Embryonic facial prominence (tissue), 1 donor: ENCODE measurements around the gene H1-8.
"Not testable (repeated sequence)": the region's sequence is repeated elsewhere in the genome, so short reads cannot be mapped to it uniquely, and the experiment has no call there.

ENCODE experiments used
- DNase-seq: peaks from one replicate; pipeline ENCODE4 v3.0.0-alpha.2; 2016; ENCODE audit errors: extremely low spot score

H1-8 gene

GRCh38 chr3:129533406-129533805, 9.6 kb upstream of the H1-8 start:
- DNase-seq: no peak

DNA sequence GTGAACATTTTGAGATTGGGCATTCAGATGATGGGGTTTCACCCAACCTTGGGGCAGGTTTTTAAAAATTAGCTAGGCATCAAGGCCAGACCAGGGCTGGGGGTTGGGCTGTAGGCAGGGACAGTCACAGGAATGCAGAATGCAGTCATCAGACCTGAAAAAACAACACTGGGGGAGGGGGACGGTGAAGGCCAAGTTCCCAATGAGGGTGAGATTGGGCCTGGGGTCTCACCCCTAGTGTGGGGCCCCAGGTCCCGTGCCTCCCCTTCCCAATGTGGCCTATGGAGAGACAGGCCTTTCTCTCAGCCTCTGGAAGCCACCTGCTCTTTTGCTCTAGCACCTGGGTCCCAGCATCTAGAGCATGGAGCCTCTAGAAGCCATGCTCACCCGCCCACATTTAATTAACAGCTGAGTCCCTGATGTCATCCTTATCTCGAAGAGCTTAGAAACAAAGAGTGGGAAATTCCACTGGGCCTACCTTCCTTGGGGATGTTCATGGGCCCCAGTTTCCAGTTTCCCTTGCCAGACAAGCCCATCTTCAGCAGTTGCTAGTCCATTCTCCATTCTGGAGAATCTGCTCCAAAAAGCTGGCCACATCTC, 8.4 kb upstream of the H1-8 start:
- no peak for DNase-seq

DNA sequence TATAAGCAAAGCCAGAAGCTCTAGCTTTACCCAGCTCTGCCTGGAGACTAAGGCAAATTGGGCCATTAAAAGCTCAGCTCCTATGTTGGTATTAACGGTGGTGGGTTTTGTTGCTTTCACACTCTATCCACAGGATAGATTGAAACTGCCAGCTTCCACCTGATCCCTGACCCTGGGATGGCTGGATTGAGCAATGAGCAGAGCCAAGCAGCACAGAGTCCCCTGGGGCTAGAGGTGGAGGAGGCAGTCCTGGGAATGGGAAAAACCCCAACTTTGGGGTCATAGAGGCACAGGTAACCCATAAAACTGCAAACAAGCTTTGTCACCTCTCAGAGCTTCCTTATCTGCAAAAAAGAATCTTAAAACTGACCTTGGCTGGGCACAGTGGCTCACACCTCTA, 7.9 kb upstream of the H1-8 start:
- no peak for DNase-seq

GRCh38 chr3:129536374-129536667, 6.7 kb upstream of the H1-8 start:
- no peak for DNase-seq

DNA sequence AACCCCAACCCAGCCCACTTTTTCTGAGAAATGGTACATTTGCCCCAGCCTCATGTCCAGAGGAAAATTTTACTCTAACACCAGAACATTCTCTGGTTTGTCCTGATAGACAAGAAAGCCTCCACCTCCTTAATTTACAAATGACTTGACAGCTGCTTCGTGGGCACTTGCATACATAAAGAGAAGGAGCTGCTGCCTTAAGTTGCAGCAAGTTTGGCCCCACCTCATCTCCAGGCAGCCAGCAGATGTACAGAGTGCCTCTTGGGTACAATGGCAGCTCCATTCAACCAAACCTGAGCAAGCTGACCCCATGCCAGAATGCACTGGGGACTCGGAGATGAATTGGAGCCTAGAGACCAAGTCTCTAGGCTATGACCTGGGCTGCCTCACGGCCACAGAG, 6.2 kb upstream of the H1-8 start:
- no peak for DNase-seq

DNA sequence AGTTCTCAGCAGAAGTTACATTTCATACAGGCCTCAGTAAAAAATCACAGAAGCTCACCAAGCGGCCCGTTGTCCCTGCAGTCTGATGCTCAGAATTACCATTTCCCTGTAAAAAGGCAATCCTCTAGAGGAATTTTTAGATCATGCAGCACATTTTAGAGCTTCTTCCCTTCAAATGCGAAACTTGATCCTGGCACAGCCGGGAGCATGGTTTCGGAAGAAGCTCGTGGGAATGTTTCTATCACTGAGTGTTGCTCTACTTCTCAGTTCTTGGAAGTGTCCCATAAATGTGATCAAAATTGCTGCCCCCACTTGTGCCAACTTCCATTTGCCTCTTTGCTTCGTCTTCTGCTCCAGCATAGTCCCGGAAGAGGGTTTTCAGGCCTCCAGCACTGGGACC, 3.8 kb upstream of the H1-8 start:
- DNase-seq: no peak

DNA sequence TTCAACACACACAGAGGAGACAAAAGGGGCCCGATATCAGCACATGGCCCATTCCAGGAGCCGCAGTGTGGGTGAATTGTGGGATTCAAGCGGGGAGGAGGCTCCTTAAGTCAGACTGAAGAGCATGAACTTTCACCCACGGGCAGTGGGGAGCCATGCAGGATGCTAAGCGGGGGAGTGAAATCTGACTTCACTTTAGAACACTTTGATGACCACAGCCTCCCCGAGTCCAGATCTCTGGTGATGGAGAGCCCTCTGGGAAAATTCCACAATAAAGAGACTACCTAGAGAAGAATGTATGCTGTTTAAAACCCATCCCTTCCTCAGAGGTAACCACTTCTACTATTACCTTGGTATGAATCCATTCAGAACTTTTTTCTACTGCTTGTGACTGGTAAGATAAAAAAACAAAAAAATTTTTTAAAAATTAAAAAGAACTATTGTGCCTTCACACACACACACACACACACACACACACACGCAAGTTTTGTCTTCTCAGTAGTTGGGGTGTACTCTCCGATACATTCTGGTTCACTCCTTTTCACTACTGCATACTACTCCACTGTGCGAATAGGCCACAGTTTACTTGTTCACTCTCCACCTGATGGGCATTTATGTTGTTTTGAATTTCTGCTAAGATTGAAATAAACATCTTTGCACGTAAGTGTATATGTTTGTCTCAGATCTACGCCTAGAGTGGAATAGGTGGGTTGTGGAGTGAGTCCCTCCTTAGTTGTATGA, 2.0 kb upstream of the H1-8 start:
- no peak for DNase-seq

DNA sequence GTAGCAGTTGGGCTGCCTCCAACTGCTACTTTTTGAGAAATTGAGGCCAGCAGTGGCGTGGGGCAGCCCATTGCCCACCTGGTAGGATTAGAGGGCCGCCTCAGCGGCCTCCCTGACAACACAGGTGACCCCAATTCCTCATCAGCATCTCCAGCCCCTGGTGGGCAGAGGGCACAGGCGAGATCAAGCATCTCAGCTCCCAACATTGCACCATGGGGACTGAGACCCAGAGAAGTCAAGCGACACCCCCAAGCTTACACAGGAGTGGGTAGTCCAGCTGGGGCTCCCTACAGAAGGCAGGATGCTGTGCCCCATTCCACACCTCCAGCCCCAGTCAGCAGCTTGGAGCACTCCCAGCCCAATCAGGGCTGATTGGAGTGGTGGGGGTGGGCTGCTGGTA, 228 bp upstream of the H1-8 start:
- no peak for DNase-seq

DNA sequence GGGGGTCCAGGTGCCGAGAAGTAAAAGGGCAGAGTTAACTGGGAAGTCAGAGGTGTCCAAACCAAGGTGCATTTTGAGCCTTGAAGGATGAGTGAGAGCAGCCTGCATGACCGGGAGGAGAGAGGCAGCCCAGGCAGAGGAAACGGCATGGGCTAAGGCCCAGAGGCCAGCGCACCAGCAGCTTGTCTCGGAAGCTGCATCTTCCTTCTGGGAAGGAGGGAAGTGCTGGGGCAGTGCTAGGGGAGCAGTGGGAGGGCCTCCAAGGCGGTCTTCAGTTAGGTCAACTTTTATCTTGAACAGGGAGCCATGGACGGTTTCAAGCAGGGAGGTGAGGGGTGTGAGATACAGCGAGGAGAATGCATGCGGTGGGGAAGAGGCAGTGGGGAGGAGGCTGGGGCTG, 1.0 kb downstream of the H1-8 start:
- DNase-seq: no peak

- not testable (repeated sequence) for DNase-seq
Measured at GRCh38 chr3:129545951-129546350, 3.0 kb downstream of the H1-8 start.

DNA sequence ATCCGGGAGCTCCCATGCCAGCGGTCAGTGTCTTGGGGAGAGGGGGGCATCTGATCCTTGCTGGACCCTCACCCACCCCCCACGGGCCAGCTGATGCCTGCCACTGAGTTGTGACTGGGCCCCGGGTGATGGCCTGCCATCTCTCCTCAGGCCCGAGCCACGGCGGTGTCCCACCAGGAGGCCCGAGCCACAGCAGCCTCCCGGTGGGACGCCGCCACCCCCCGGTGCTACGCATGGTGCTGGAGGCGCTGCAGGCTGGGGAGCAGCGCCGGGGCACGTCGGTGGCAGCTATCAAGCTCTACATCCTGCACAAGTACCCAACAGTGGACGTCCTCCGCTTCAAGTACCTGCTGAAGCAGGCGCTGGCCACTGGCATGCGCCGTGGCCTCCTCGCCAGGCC, 4.3 kb downstream of the H1-8 start:
- no peak for DNase-seq

DNA sequence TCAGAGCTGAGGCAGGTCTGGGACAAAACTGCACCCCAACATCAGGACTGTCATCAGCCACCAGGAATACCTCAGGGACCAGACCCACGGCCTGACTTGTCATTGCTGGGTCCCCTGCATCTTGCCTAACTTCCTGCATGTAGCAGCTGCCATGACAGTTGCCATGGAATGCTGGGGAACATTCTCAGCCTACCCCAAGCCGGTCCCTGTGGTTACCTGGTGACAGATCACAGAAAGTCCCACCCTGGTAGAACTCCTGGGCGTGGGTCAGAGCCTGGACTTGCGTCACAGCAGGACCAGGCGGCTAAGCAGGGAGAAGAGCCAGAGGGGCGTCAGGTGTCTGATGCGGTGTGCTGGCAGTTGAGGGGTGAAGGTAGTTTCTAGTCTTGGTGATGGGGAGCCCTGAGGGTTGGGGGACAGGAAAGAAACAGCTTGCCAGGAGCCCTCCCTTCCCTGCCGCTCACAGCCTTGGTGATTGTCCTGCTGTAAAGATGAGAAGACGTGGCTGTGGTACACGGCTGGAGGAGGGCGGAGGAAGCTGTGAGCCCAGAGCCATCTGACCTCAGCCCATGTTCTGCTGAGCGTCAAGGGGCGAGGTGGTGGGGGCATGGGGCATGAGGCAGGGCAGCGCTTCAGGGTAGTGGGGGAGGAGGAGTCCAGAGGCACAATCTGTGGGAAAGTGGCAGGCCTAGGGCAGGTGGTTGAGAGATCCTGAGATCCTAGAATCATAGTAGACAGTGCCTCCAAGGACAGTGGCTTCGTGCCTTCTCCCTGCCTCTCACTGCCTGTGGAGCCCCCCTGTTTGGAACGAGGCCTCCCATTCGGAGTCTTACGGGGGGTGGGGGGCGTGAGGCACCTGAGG, 5.4 kb downstream of the H1-8 start:
- no peak for DNase-seq

DNA sequence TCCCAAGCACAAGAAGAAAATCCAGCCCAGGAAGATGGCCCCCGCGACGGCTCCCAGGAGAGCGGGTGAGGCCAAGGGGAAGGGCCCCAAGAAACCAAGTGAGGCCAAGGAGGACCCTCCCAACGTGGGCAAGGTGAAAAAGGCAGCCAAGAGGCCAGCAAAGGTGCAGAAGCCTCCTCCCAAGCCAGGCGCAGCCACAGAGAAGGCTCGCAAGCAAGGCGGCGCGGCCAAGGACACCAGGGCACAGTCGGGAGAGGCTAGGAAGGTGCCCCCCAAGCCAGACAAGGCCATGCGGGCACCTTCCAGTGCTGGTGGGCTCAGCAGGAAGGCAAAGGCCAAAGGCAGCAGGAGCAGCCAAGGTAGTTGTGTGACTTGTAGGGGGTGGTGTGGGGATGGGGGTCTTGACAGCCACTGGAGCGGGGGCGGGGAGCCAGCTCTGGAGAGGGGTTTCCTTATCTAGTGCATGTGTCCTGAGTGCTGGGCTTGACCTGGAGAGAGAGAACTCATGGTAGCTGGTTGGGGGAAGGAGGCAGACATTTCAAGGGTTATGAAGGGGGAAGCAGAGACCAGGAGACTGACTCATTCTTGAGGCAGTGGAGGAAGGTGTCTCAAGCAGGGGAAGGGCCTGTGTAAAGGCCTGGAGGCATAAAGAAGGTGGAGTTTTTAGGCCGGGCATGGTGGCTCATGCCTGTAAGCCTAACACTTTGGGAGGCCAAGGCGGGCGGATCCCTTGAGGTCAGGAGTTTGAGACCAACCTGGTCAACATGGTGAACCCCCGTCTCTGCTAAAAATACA, 6.2 kb downstream of the H1-8 start:
- no peak for DNase-seq

DNA sequence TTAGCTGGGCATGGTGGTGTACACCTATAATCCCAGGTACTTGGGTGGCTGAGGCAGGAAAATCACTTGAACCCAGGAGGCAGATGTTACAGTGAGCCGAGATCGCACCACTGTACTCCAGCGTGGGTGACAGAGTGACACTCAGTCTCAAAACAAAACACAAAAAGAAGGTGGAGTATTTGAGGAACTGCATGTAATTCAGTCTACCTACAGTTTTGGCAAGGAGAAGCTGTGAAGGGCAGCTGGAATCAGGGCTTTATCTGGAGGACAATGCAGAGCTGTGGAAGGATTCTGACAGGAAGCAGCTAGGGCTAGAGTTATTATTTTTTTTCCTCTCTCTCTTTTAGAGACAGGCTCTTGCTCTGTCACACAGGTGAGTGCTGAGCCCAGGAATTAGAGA, 6.8 kb downstream of the H1-8 start:
- DNase-seq: no peak

DNA sequence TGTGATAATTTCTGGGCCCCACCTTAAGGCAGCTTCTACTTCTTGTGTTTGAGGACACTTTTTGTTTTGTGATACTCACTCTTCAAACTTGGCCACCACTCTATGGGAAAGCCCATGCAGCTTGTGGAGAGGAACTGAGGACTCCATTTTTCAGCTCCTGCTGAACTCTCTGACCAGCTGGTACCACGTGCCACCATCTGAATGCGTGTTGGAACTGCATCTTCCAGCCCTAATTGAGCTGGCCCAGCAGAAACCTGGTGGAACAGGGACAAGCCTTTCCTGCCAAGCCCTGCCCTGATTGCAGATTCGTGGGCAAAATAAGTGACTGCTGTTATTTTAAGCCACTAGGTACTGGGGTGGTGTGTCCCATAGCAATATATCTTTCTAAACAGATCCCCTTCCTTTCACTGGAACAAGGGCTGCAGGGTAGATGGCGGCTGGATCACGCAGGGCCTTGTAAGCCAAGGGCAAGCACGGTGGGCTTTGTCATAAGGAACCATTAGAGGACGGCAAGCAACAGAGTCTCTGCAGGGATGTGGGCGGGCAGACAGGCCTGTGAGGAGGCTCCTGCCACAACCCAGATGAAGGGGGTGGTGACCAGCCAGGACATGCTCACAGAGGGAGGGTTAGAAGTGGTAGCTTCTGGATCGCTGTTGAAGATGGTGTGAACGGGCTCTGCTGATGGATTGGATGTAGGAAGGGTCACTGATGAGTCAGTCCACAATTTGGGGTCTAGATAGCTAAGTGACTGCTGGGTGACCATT, 9.5 kb downstream of the H1-8 start:
- DNase-seq: no peak

DNA sequence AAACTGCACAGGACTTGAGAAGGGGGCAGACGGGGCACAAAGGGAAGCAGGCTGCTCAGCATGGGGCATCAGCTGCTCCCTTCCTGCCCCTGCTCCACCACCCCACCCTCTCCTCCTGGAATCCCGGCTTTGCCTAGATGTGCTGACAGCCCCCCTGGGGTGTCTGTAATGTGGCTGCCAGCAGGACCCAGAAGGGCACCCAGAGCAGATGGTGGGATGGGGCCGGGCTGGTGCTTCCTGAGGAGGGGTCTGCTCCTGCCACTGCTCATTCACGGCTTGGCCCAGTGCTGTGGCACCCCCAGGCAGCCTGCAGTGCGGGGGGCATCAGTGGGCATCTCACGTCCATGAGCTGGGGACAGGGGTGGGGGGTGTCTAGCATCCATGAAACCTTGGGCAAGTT, 10.2 kb downstream of the H1-8 start:
- no peak for DNase-seq

DNA sequence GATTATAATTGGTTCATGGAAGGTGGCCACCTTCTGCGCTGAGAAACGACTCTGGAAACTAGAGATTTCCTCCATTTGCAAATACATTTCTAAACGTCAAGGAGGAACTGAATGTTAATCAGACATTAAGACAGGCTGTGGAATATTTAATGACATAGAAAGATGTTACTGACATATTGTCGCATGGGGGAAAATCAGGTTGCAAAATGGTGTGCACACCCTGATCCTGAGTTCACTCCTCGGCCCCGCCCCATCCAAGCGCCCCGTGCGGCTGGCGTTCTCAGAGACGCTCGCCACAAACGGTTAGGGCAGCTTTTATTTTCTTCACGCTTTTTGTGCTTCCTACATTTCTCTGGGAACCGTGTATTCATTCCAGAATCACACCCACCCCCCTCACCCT, 10.7 kb downstream of the H1-8 start:
- no peak for DNase-seq

DNA sequence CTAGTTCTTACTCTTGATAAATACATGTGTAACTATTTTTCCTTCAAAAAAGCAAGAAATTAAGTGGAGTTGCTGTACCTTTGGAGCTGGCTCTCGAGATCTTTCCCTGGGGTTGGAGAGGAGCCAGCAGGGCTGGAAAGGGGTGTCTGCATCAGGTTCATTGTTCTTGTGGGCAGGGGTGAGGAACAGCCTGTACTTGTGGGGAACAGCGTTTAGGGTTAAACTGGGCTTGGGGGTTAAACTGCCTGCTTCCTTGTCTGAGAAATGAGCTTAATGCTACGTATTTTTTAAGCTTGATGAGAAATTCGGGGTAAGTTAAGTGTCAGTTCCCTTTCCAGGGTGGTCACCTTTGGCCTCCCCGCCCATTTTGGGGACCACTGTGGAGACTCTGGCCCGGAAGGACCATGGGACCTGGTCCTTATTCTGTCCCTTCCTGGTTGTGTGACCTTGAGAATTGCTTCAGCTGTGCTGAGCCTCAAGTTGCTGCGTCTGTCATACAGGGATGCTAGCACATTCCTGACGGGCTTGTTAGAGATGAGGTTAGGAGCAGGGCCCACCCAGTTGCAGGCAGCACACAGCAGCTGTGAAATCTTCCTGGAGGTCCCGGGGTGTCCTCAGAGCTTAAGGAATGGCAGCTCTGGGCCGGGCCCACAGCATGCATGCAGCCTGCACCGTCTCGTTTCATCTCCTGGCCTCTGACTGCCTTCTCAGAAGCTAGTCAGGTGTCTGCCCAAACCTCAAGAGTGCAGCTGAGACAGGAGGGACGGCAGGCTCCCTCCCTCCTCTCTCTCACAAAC, 11.6 kb downstream of the H1-8 start:
- DNase-seq: no peak

DNA sequence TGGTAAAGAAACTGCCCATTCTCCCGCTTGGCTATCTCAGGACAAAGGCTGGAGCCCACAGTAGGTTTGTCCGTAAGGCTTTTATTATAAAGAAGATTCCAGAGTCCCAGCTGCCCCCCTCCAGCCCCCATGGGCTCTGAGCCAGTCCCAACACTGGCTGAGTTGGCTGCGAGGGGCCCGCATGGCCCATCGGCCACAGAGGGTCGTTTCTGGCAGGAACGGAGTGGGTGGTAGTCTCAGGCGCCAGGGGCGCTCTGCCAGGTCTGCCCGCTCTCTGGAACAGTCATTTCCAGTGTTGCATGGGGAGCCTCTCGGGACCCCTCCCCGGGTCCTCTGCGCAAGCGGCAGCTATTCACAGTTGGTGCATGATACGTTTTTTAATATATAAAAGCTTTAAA, 12.2 kb downstream of the H1-8 start:
- DNase-seq: no peak

DNA sequence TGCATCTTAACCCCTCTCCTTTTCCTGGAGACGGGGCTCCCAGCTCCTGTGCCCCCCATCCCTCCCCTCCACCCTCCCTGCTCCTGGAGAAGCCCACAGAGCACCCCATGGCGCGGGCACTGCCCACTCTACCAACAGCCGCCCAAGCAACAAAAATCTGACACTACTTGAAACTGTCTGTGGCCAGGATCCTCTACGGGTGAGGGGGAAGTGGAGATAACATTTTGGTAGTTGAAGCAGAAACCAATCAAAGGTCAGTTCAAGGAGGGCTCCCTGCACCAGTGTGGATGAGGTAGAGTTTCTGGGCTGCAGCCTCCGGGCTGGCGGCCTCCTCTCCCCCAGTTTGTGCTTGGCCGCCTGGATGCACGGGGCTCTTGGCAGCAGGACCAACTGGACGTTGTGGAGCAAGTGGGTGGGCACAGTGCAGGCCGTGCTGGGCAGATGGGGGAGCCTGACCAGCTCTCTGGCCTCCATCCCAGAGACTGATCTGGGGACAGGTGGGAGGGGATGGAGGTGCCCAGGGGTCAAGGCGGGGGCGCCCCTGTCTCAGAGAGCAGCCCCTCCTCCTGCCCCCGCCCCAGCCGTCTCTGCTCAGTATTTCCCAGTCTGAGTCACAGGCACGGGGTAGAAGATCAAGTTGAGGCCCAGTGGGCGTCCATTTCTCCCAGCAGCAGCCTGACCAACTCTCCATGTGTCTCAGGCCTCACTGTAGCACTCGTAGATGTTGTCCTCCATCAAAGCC, 12.8 kb downstream of the H1-8 start:
- no peak for DNase-seq
